PC-9 (cell line): ENCODE results near the gene SH3GL2. TPM values are rescaled to one million over a fixed set of nuclear protein-coding genes. Genes with fewer than 3 reads are reported as not detected.

Experiments
- BruUV-seq: library from RNA; stranded (reverse); fragments of 400-500 nt; replicated peaks from 2 replicates; lab custom pipeline; 2021; lab: Mats Ljungman, UMichigan
- CTCF ChIA-PET: fragments of 300-600 bp; sonication (Branson Sonifier 250); formaldehyde crosslinking; loops from one replicate; lab custom pipeline; 2022; ENCODE audit warnings: antibody characterized with exemption; lab: Charles Lee
- POLR2A ChIA-PET: fragments of 300-600 bp; sonication (Branson Sonifier 250); formaldehyde crosslinking; loops from one replicate; lab custom pipeline; 2022; ENCODE audit warnings: antibody characterized with exemption; ENCODE audit not compliant: unreplicated experiment; lab: Charles Lee
- DNase-seq, 2 experiments: peaks; one replicate each; pipeline versions ENCODE4 v3.0.0 to v3.0.0-alpha.2; 2015 to 2022; ENCODE audit warnings: mixed read lengths in 1 of 2
- H2AFZ ChIP-seq: fragments of 200-600 bp; sonication (generic); 2 replicates; pipeline ENCODE4 v1.8.1; 2017; ENCODE audit warnings: antibody characterized with exemption
- H3F3A ChIP-seq: fragments of 200-600 bp; sonication (generic); 2 replicates; pipeline ENCODE4 v1.8.1; 2017; ENCODE audit warnings: antibody characterized with exemption, mild to moderate bottlenecking, low read depth; ENCODE audit not compliant: insufficient read depth
- H3K27ac ChIP-seq: fragments of 200-600 bp; sonication (generic); 2 replicates; pipeline ENCODE4 v1.6.1; 2016; ENCODE audit warnings: mixed run types
- H3K27me3 ChIP-seq: fragments of 200-600 bp; sonication (generic); 2 replicates; pipeline ENCODE4 v1.6.1; 2016; ENCODE audit warnings: low read depth, mixed run types; ENCODE audit not compliant: insufficient read depth
- H3K36me3 ChIP-seq: fragments of 200-600 bp; sonication (generic); 2 replicates; pipeline ENCODE4 v1.6.1; 2016; ENCODE audit warnings: low read depth, mixed run types
- H3K4me1 ChIP-seq: fragments of 200-600 bp; sonication (generic); replicated peaks from 2 replicates; pipeline ENCODE4 v1.6.1; 2016; ENCODE audit warnings: mixed run types; ENCODE audit not compliant: insufficient read depth
- H3K4me2 ChIP-seq: fragments of 200-600 bp; sonication (generic); 2 replicates; pipeline ENCODE4 v1.6.1; 2017; ENCODE audit warnings: mixed run types
- H3K4me3 ChIP-seq: fragments of 200-600 bp; sonication (generic); 2 replicates; pipeline ENCODE4 v1.6.1; 2016; ENCODE audit warnings: mixed run types
- H3K79me2 ChIP-seq: fragments of 200-600 bp; sonication (generic); 2 replicates; pipeline ENCODE4 v1.6.1; 2017; ENCODE audit warnings: low read depth, mixed run types
- H3K9me2 ChIP-seq: fragments of 200-600 bp; sonication (generic); 2 replicates; pipeline ENCODE4 v1.8.1; 2017; ENCODE audit warnings: mild to moderate bottlenecking; ENCODE audit not compliant: insufficient read depth
- H3K9me3 ChIP-seq: fragments of 200-600 bp; sonication (generic); 2 replicates; pipeline ENCODE4 v1.8.1; 2016; ENCODE audit warnings: low read depth; ENCODE audit not compliant: insufficient read depth
- H4K20me1 ChIP-seq: fragments of 200-600 bp; sonication (generic); 2 replicates; pipeline ENCODE4 v1.8.1; 2017; ENCODE audit not compliant: insufficient read depth
- EZH2 ChIP-seq: fragments of 200-600 bp; sonication (generic); IDR thresholded peaks from 2 replicates; pipeline ENCODE4 v1.8.0; 2017; ENCODE audit warnings: antibody characterized with exemption, low read depth
- intact Hi-C: fragments of 100-400 bp; cut with micrococcal nuclease; formaldehyde crosslinking; loops from one replicate; pipeline ENCODE4 v1.10.0; 2022; ENCODE audit not compliant: unreplicated experiment
- total RNA-seq: library from RNA; stranded (reverse); gene quantifications from 2 replicates; pipeline ENCODE4 v1.2.3, GENCODE V29; 2021
- TF ChIP-seq, protein P1 (sequence below): fragments of 200-600 bp; sonication (generic); conservative IDR thresholded peaks from 2 replicates; pipeline ENCODE4 v1.6.1; 2017; ENCODE audit warnings: mixed run types, antibody characterized with exemption, mild to moderate bottlenecking, moderate library complexity

SH3GL2 gene
- total RNA-seq, 1 experiment from 2014 or later = not detected

DNA sequence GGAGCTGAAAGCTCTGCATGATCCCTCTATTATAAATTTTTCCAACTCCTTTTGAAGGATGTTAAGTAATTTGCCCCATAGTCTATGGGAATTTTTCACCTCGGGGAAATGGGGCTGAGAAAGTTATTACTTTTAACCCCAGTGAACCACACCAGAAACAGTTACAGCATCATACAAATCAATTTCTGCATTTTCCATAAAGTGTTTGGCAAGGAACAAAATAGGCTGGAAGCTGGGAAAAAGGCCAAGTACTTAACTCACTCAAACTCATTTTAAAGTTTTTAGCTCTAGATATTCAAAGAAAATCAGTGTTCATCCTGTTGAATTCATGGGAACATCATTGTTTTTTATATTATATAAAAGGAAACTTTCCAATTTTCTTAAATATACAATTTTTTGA is 160.9 kb downstream of the SH3GL2 start:
- Histone ChIP-seq H3K79me2 (no peaks in the 10 kb centered on the region), H3K27me3 (no peaks in the 10 kb centered on the region), H3F3A (no peaks in the 10 kb centered on the region), H4K20me1 (no peaks in the 10 kb centered on the region), H3K9me2 (no peaks in the 10 kb centered on the region), H3K36me3 (no peaks in the 10 kb centered on the region), H3K9me3 (no peaks in the 10 kb centered on the region), H3K4me2 (no peak overlapping the region), H3K27ac (no peak overlapping the region), H3K4me3 (no peak overlapping the region), H2AFZ (no peak overlapping the region), H3K4me1 (no peaks in the 10 kb centered on the region)
- ChIA-PET CTCF (no interaction called here), POLR2A (no interaction called here)
- intact Hi-C loops = no loop called here
- TF ChIP-seq, protein P1, sequence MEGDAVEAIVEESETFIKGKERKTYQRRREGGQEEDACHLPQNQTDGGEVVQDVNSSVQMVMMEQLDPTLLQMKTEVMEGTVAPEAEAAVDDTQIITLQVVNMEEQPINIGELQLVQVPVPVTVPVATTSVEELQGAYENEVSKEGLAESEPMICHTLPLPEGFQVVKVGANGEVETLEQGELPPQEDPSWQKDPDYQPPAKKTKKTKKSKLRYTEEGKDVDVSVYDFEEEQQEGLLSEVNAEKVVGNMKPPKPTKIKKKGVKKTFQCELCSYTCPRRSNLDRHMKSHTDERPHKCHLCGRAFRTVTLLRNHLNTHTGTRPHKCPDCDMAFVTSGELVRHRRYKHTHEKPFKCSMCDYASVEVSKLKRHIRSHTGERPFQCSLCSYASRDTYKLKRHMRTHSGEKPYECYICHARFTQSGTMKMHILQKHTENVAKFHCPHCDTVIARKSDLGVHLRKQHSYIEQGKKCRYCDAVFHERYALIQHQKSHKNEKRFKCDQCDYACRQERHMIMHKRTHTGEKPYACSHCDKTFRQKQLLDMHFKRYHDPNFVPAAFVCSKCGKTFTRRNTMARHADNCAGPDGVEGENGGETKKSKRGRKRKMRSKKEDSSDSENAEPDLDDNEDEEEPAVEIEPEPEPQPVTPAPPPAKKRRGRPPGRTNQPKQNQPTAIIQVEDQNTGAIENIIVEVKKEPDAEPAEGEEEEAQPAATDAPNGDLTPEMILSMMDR = no peak
- TF ChIP-seq EZH2 = no peak
- no TSS peak for BruUV-seq
- no peak for DNase-seq

DNA sequence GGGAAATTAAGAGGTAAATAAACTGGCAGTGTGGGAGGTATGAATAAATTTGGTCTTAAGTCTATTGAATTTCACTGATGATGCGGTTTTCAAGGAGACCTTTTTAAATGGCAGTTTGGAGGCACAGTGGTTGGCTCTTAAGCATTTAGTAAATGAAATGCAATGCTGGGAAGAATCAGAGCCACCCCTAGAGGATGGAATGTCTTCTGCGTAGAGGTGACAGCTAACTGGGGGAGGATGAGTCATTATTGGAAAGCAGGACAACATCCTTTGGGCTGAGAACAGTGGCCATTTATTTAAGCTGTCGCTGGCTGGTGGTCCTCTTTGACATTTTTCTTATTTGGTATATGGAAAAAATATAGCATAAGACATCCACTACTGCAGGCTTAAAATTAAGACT is 163.2 kb downstream of the SH3GL2 start:
- TF ChIP-seq, protein P1 = no peak
- TF ChIP-seq EZH2 = no peak
- Histone ChIP-seq H3K9me2 (no peaks in the 10 kb centered on the region), H3K27me3 (no peaks in the 10 kb centered on the region), H3K4me1 (no peaks in the 10 kb centered on the region), H3F3A (no peaks in the 10 kb centered on the region), H3K4me3 (no peak overlapping the region), H3K4me2 (no peak overlapping the region), H3K27ac (no peak overlapping the region), H4K20me1 (no peaks in the 10 kb centered on the region), H3K9me3 (no peaks in the 10 kb centered on the region), H3K36me3 (no peaks in the 10 kb centered on the region), H3K79me2 (no peaks in the 10 kb centered on the region), H2AFZ (no peak overlapping the region)
- no TSS peak for BruUV-seq
- ChIA-PET CTCF (no interaction called here), POLR2A (no interaction called here)
- intact Hi-C loops = no loop called here
- DNase-seq = no peak

DNA sequence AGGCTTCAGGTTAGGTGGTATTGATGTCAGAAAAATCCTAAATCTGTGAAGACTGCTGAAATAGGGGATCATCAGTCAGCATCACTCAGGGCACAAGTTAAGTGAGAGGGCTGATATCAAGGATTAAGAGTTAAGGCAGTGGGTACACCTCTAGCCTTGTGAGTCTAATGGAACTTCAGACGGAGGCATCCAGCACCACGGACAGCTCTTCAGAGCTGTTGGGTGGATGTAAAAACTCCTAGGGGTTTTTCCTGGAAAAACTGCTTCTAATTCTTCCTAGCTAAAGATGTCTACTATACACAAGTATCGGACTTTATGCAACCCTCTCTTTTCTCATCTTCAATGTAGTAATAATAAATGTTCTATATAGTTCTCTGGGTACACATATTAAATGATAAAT is 165.9 kb downstream of the SH3GL2 start:
- H3K9me3 ChIP-seq = no peaks in the 10 kb centered on the region
- no peaks in the 10 kb centered on the region for H3K4me1 ChIP-seq
- ChIA-PET POLR2A (no interaction called here), CTCF (no interaction called here)
- no peaks in the 10 kb centered on the region for H3K27me3 ChIP-seq
- no peaks in the 10 kb centered on the region for H3K9me2 ChIP-seq
- intact Hi-C loops = no loop called here
- no peak for DNase-seq
- no peak overlapping the region for H2AFZ ChIP-seq
- H3K79me2 ChIP-seq = no peaks in the 10 kb centered on the region
- no peak overlapping the region for H3K4me2 ChIP-seq
- BruUV-seq = no TSS peak
- H3K27ac ChIP-seq = no peak overlapping the region
- no peaks in the 10 kb centered on the region for H3F3A ChIP-seq
- no peaks in the 10 kb centered on the region for H3K36me3 ChIP-seq
- TF ChIP-seq, protein P1 = no peak
- TF ChIP-seq EZH2 = no peak
- no peaks in the 10 kb centered on the region for H4K20me1 ChIP-seq
- no peak overlapping the region for H3K4me3 ChIP-seq
